Panc1 (cell line): ENCODE measurements around the gene FRMPD2.

Experiments used
- CTCF ChIP-seq: fragments of 450-650 bp; IDR thresholded peaks from 2 replicates; pipeline ENCODE4 v1.5.1; 2017; ENCODE audit warnings: mild to moderate bottlenecking
- POLR2AphosphoS5 ChIP-seq: IDR thresholded peaks from 2 replicates; pipeline ENCODE4 v1.6.1; 2012; ENCODE audit warnings: mild to moderate bottlenecking, low read depth, low read length, moderate library complexity
- SIN3A ChIP-seq: IDR thresholded peaks from 2 replicates; pipeline ENCODE4 v1.6.1; 2012; ENCODE audit warnings: low read depth, mild to moderate bottlenecking, low read length, moderate library complexity, borderline replicate concordance; ENCODE audit not compliant: insufficient read depth
- TCF7L2 ChIP-seq: IDR thresholded peaks from 2 replicates; pipeline ENCODE4 v1.6.1; 2011; ENCODE audit warnings: mild to moderate bottlenecking, low read depth, low read length, inconsistent platforms

GRCh38 chr10:48224296-48224695 is 50.2 kb downstream of the FRMPD2 start:
- no peak for TF ChIP-seq TCF7L2
- TF ChIP-seq CTCF: no peak
- no peak for TF ChIP-seq POLR2AphosphoS5
- no peak for TF ChIP-seq SIN3A
